HG03575 (cell line): ENCODE data around the gene PSEN2.
"Not testable (repeated sequence)": the region's sequence is repeated elsewhere in the genome, so short reads cannot be mapped to it uniquely, and the experiment has no call there.

Source experiments
- ATAC-seq: cut with Tn5 transposase; IDR thresholded peaks from one replicate; pipeline ENCODE4 v1.9.1; 2021; ENCODE audit not compliant: unreplicated experiment, insufficient number of reproducible peaks, low FRiP score; ENCODE audit errors: extremely low read depth

Gene PSEN2

DNA sequence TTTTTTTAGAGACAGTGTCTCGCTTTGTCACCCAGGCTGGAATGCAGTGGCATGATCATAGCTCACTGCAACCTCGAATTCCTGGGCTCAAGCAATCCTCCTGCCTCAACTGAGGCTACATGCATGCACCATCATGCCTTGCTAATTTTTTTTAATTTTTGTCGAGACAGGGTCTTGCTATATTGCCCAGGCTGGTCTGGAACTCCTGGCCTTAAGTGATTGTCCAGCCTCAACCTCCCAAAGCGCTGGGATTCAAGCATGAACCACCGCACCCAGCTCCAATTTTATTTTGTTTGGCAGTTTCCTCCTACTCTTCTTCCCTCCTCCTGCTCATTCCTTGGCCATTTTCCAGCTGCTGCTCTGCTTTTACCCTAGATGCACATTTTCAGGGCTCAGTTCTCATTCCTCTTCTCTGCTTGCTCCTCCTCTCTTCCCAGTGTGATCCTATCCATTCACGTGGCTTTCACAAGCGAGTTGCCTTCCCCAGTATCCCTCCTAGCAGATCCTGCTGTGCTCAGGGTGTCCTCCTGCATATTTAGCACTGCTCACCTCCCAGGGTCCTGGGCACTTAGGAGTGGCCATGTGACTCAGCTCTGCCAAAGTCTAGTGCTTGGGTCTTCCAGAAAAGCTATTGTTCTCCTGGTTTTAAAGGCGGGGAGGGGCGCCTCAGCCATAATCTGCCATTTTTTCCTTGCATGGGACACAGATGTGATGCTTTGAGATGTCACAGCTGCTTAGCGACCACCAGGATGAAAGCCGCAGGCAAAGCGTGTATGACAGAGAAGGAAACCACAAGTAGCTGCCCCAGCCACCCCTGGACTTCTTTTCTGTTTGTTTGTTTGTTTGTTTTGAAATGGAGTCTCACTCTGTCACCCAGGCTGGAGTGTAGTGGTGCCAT lies 33.7 kb downstream of the PSEN2 start:
- no peak for ATAC-seq

- ATAC-seq, result no peak
Measured at GRCh38 chr1:226904772-226905171, 34.4 kb downstream of the PSEN2 start.

GRCh38 chr1:226908419-226908818 lies 38.0 kb downstream of the PSEN2 start:
- no peak for ATAC-seq

DNA sequence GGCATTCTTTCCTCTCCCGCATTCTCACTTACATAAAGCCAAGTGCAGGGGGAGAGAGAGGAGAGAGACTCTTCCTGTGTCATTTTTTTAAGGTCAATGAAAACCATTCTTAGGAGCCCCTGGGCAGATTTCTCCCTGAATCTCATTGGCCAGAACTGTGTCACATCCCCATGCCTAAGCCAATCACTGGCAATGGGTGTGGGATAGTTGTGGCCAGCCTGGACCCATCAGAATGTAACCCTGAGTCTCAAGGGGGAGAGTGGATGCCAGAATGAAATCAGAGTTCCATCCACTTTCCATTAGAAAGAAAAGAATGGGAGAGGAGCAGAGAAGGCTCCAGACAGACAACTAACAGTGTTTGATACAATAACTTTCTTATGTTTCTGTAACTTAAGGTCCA lies 38.5 kb downstream of the PSEN2 start:
- ATAC-seq, result no peak

DNA sequence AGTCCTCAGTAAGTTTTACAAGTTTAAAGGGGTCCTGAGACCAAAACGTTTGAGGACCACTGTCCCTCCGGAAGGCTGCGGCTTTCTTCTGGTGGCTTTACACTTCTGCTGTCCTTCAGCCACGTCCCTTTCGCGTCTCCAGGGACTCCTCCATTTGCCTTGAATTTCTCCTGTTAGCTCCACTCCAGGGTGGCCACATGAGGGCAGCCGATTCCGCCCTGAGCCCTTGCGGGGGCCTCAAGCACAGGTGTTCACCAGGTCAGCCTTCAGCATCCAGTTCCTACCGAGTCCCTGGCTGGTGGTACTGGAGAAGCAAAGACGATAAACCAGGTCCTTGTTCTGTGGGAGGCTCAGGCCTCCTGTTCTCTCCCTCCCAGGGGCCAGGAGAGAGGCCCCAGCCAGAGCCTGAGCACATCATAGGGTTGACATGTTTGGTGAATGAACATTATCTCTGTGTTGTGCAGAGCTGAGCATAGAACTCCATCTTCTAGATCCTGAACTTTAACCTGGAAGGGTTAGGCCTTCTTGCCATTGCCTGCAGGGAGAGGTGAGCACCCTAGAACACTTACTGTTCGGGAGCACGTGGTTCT lies 42.3 kb downstream of the PSEN2 start:
- no peak for ATAC-seq

DNA sequence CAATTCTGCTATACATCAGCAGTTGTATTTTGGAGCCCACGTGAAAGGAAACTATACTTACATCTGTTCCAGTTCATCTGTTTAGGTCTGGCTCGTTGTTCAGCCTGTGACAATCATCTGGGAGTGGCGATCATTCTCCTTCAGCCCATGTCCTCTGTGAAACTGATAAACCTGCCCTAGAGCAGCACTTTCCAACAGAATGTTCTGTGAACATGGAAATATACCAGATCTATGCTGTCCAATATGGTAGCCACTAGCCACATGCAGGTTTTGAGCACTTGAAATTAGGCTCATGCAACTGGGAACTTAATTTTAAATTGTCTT lies 45.2 kb downstream of the PSEN2 start:
- no peak for ATAC-seq

DNA sequence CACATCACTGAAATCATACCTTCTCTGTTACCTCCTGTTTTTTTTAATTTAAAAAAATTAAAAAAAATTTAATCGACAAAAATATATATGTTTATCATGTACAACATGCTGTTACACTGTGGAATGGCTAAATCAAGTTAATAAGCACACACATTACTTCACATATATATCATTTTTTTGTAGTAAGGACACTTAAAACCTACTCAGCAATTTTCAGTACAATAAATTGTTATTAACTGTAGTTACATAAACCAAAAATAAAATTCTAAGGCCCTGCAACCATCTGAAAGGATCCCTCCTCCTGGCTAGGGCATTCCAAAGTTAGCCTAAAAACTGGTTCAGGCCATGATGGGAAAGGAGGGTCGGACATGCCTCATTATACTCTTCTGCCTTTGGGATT lies 46.1 kb downstream of the PSEN2 start:
- ATAC-seq, result no peak

GRCh38 chr1:226919587-226919986 lies 49.2 kb downstream of the PSEN2 start:
- ATAC-seq, result no peak

DNA sequence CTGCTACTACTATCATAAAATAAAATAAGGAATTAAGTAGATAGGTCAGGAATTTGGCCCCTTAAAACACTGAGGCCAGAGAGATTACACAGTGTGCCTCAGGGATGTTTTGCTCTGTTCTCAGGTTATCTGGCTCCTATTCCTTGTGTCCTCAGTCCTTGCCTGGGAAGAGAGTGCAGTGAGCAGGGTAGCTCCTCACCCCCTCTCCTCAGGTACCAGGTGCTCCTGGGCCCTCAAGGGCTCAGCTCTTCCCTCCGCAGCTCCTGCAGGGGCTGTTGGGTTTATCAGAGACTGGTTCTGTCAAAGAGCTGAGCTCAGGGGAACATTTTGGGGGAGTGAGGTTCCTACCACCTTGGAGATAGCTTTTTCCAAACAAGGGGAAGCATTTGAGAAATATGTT lies 49.6 kb downstream of the PSEN2 start:
- no peak for ATAC-seq

- ATAC-seq, result no peak
Measured at GRCh38 chr1:226920446-226920894, 50.1 kb downstream of the PSEN2 start.

DNA sequence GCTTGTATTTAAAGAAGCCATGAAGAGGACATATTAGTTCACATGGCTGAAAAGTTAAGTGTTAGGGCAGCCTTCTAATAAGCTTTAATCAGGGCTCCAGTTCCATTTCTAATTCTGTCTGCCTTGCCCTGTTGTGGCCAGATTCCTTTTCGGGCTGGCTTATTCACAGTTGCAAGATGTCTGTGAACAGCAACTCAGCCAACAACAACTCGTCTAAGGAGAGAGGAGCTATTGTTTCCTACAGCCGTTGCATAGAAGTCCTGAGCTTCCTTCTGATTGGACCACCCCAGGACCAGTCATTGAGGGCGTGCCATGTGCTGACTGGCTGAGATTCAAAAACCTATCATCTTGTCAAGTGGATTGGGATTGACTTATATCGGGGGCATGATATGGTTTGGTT lies 51.1 kb downstream of the PSEN2 start:
- ATAC-seq, result no peak

- ATAC-seq, result not testable (repeated sequence)
Measured at GRCh38 chr1:226929260-226930111, 59.1 kb downstream of the PSEN2 start.

DNA sequence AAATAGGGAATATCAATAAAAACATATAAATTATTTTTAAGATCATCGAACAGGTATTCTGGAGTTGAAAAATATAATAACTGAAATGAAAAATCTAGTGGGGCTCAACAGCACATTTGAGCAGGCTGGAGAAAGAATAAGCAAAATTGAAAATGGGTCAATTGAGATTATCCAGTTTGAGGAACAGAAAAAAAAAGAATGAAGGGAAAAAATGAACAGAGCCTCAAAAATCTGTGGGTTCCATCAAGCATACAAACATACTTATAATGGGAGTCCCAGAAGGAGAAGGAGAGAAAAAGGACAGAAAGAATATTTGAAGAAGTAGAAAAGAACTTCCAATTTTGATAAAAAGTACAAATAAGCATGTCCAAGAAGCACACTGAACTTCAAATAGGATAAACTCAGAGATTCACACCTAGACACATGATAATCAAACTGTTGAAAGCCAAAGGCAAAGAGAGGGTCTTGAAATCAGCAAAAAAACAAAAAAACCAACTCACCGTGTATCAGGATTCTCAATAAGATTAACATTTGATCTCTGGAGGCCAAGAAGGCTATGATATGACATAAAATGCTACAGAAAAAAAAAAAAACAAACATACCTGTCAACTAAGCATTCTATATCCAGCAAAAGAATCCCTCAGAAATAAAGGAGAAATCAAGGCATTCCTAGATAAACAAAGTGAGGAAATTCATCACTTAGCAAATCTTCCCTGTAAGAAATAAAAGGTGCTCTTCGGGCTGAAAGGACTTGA lies 64.2 kb downstream of the PSEN2 start:
- no peak for ATAC-seq

DNA sequence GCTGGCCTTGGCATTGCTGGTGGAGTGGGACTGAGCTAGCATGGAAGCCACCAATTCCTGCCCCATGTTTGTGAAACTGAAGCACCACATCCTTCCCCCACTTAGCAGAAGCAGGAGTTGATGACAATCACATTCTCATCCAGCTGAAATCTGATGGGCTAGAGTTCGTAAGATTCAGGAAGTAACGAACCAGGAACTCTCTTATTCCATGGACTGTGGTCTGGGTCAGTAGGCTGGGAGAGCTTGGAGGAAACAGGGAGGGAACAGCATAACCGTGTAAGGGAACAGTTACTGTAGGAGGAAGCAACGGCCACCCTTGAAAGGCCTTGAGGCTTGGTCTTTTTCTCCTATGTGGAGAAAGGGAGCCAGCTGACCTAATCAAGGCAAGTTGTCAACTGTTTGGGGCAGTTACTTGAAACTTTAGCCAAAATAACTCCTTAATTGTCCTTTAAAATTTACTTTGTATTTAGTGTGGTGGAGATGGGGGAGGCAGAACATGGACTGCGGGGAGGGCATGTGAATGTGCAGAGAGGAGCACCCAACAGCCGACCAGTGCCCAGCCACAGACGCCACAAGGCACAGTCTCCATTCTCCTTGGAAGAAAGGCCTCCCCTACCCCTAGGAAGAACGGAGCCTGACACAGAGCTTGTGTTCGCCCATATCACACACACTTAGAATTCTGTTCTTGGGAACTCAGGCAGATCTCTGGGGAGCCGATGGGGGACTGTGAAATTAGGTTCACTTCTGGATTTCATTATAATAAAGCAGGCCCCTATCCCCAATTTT lies 67.7 kb downstream of the PSEN2 start:
- no peak for ATAC-seq

DNA sequence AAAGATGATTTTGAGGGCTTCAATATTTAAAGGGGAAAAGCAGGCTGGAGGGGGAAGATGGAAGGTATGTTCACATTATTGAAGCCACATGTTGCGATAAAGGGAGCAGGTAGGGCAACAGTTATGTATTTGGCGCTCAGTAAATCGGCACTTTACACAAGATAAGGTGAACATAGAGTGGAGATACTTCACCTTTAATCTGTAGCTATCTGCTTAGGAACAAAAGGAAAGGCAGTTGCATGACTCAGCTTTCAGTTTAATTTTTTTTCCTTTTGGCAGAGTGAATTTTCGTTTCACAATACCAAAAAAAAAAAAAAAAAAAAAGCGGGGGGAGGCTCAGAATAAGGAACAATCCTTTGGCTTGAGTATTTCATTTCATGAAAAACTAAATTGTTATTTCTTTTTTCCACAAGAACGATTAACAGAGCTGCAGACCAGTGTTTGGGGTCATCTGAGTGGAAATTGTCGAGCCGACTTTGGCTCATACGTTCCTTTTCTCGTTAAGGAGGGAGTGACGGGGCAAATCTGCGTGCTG lies 68.6 kb downstream of the PSEN2 start:
- no peak for ATAC-seq

DNA sequence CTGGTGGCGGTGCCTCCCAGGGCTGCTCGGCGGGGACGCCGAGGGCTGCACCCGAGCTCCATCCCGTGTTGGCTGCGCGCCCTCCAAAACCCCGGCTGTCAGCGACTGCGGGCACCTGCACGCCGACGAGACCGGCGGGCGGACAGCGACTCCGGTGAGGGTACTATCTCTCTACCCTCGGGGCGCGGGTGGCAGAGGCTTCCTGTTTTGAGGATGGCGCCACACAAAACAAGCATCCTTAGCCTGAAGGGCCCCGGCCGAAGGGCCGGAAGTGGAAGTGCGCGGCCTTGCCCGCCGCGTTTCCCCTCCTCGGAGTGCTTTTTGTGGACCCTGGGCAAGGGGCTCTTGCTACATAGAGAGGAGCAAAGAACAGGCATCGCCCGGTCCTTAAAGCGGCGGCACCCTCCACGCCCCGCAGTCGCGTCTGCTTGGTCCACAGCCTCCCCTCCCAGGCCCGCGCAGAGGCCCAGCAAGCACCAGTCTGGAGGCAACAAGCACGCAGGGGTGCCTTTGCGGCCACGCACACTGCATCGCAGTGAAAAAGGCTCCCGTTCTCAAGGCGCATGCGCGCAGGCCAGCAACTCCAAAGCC lies 69.1 kb downstream of the PSEN2 start:
- ATAC-seq, result peak; percentile 0

GRCh38 chr1:226940029-226940805 lies 69.8 kb downstream of the PSEN2 start, which contains the start of gene COQ8A:
Gene COQ8A, plus strand, starts transcription at chr1:226940294. Its CDS starts 21,092 bp downstream, at chr1:226961386.
- ATAC-seq, result peak; percentile 94
